WTC11 (cell line): ENCODE measurements around the gene CLN6. TPM values are rescaled to one million over a fixed set of nuclear protein-coding genes. Genes with fewer than 3 reads are reported as not detected.

Source experiments
- ATAC-seq: fragments of 200-7000 bp; cut with Tn5 transposase; 2 replicates; pipeline ENCODE4 v1.10.0; 2021; ENCODE audit warnings: mild to moderate bottlenecking, moderate library complexity
- CTCF ChIA-PET: fragments of 300-600 bp; sonication (Branson Sonifier 250); formaldehyde crosslinking; loops from one replicate; lab custom pipeline; 2021; ENCODE audit warnings: antibody characterized with exemption; lab: Charles Lee
- POLR2A ChIA-PET: fragments of 350-600 bp; sonication (Branson Sonifier 250); formaldehyde crosslinking; loops from one replicate; lab custom pipeline; 2021; ENCODE audit warnings: antibody characterized with exemption; lab: Charles Lee
- DNase-seq: peaks from one replicate; pipeline ENCODE4 v3.0.0; 2021; ENCODE audit warnings: low spot score
- H3K27ac Mint-ChIP-seq: 2 replicates; pipeline ENCODE4 v1.8.0; 2021; ENCODE audit warnings: mixed read lengths
- H3K27me3 Mint-ChIP-seq: 2 replicates; pipeline ENCODE4 v1.8.0; 2021; ENCODE audit warnings: low read depth, mild to moderate bottlenecking, moderate library complexity, mixed read lengths
- H3K36me3 Mint-ChIP-seq: 2 replicates; pipeline ENCODE4 v1.8.0; 2021; ENCODE audit warnings: mixed read lengths
- H3K4me1 Mint-ChIP-seq: 2 replicates; pipeline ENCODE4 v1.8.0; 2022; ENCODE audit warnings: mixed read lengths
- H3K4me3 Mint-ChIP-seq: 2 replicates; pipeline ENCODE4 v1.8.0; 2021; ENCODE audit warnings: mild to moderate bottlenecking, moderate library complexity, mixed read lengths
- H3K9me3 Mint-ChIP-seq: 2 replicates; pipeline ENCODE4 v1.8.0; 2021; ENCODE audit warnings: mixed read lengths
- CBFB ChIP-seq: sonication (generic); formaldehyde crosslinking; IDR thresholded peaks from 2 replicates; pipeline ENCODE4 v1.8.1; 2022; ENCODE audit warnings: mild to moderate bottlenecking, low read depth, missing genetic modification reagents
- FOXJ3 ChIP-seq: sonication (generic); formaldehyde crosslinking; IDR thresholded peaks from 2 replicates; pipeline ENCODE4 v1.9.0; 2021; ENCODE audit warnings: missing genetic modification reagents, mild to moderate bottlenecking, borderline replicate concordance
- MXD4 ChIP-seq: fragments of 250-450 bp; sonication (Bioruptor Pico); IDR thresholded peaks from 2 replicates; pipeline ENCODE4 v1.8.0; 2021; ENCODE audit warnings: mild to moderate bottlenecking, moderate library complexity, borderline replicate concordance
- SMAD4 ChIP-seq: sonication (generic); formaldehyde crosslinking; IDR thresholded peaks from 2 replicates; pipeline ENCODE4 v1.8.0; 2022; ENCODE audit warnings: mild to moderate bottlenecking, missing genetic modification reagents
- ZNF121 ChIP-seq: sonication (generic); formaldehyde crosslinking; IDR thresholded peaks from 2 replicates; pipeline ENCODE4 v1.8.0; 2023; ENCODE audit warnings: missing genetic modification reagents
- ZNF263 ChIP-seq: sonication (generic); formaldehyde crosslinking; IDR thresholded peaks from 2 replicates; pipeline ENCODE4 v1.8.1; 2022; ENCODE audit warnings: low read depth, mild to moderate bottlenecking, moderate library complexity, missing genetic modification reagents
- ZNF396 ChIP-seq: fragments of 250-450 bp; sonication (Bioruptor Pico); IDR thresholded peaks from 2 replicates; pipeline ENCODE4 v1.8.0; 2021; ENCODE audit warnings: mild to moderate bottlenecking, moderate library complexity, borderline replicate concordance
- ZNF416 ChIP-seq: fragments of 250-450 bp; sonication (Bioruptor Pico); IDR thresholded peaks from 2 replicates; pipeline ENCODE4 v1.9.0; 2021; ENCODE audit warnings: mild to moderate bottlenecking, inconsistent platforms
- total RNA-seq: library from RNA; stranded (reverse); gene quantifications from 3 replicates; pipeline ENCODE4 v1.2.3, GENCODE V29; 2021
- TF ChIP-seq, protein P1 (sequence below): fragments of 250-450 bp; sonication (Bioruptor Pico); conservative IDR thresholded peaks from 2 replicates; pipeline ENCODE4 v1.9.0; 2021; ENCODE audit warnings: mild to moderate bottlenecking
- TF ChIP-seq, protein P2 (sequence below): sonication (generic); formaldehyde crosslinking; IDR thresholded peaks from 2 replicates; pipeline ENCODE4 v1.8.0; 2022; ENCODE audit warnings: mild to moderate bottlenecking, missing genetic modification reagents
- TF ChIP-seq, protein P3 (sequence below): sonication (generic); formaldehyde crosslinking; conservative IDR thresholded peaks from 2 replicates; pipeline ENCODE4 v1.8.1; 2023; ENCODE audit warnings: mild to moderate bottlenecking, low read depth, missing genetic modification reagents, moderate library complexity
- TF ChIP-seq, protein P4 (sequence below): sonication (generic); formaldehyde crosslinking; IDR thresholded peaks from 2 replicates; pipeline ENCODE4 v1.8.0; 2022; ENCODE audit warnings: mild to moderate bottlenecking, missing genetic modification reagents
- TF ChIP-seq, protein P5 (sequence below): sonication (generic); formaldehyde crosslinking; IDR thresholded peaks from 2 replicates; pipeline ENCODE4 v1.8.1; 2023; ENCODE audit warnings: mild to moderate bottlenecking, moderate library complexity, missing genetic modification reagents
- TF ChIP-seq, protein P6 (sequence below): fragments of 250-450 bp; sonication (Bioruptor Pico); IDR thresholded peaks from 2 replicates; pipeline ENCODE4 v1.9.0; 2021; ENCODE audit warnings: mild to moderate bottlenecking
- TF ChIP-seq, protein P7 (sequence below): sonication (generic); formaldehyde crosslinking; IDR thresholded peaks from 2 replicates; pipeline ENCODE4 v1.8.0; 2022; ENCODE audit warnings: mild to moderate bottlenecking, missing genetic modification reagents
- TF ChIP-seq, protein P8 (sequence below): fragments of 250-450 bp; sonication (Bioruptor Pico); IDR thresholded peaks from 2 replicates; pipeline ENCODE4 v1.9.0; 2021; ENCODE audit warnings: mild to moderate bottlenecking, borderline replicate concordance

CLN6 gene
- total RNA-seq, 1 experiment from 2014 or later, result 50.2 TPM

DNA sequence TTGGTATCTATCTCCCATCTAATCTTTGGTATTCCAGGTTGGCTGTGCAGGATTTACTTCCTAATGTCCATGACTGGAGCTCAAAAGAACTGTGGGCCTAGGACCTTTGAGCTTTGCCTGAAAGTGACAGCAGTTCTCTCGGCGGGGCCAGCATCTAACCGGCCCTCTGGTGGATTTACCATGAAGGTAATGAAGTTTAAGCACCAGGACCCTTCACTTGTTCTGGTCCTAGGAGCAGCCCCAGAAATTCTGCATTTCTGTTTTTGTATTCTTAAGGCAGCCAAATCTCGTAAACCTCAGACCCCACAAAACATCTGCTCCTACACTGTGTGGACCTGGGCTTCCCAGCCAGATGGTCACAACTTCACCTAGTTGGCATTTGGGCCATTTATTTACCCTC, 37.4 kb downstream of the CLN6 start:
- Mint-ChIP-seq H3K36me3 (peaks cover 29% of the 10 kb centered on the region), H3K4me1 (peaks cover 17% of the 10 kb centered on the region), H3K9me3 (no peaks in the 10 kb centered on the region), H3K27me3 (no peaks in the 10 kb centered on the region), H3K27ac (peak overlapping the region; percentile 84), H3K4me3 (no peak overlapping the region)
- CTCF ChIA-PET, result interaction anchor here (0.7 to 1.7 kb wide), 7 partner anchors 19 to 349 kb away, joined by 3 to 13 read pairs (median 5); partner anchors contain the start of genes FEM1B and PIAS1
- DNase-seq (no peak), ATAC-seq (no peak)
- POLR2A ChIA-PET, result interaction anchor here (0.8 to 1.1 kb wide), 2 partner anchors 10 to 14 kb away, joined by 3 to 4 read pairs; no protein-coding TSS in a partner anchor
- TF ChIP-seq, protein P1, sequence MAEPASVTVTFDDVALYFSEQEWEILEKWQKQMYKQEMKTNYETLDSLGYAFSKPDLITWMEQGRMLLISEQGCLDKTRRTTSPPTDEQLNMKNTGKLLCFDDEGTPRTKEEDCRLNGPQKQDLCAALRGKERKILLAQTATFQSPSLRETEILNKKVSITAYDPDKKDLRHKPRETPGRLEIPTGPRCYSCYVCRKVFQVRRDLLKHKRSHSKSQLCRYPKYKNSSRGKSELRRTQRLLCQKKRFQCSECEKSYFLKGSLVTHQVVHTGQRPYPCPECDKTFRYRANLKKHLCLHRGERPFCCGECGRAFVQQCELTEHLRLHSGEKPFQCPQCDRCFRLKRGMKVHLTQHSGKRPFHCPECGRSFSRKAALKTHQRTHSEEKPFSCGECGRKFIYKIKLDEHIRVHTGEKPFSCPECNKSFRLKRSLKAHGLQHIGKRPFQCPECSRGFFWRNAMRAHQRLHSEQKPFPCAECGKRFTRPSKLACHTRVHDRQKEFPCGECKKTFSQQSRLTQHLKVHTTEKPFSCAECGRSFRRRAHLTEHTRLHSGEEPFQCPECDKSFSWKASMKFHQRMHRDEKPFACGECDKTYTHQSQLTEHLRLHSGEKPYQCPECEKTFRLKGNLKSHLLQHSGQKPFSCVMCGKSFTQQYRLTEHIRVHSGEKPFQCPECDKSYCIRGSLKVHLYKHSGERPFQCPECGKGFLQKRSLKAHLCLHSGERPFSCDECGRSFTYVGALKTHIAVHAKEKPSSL (CRISPR knock-in tag), result no peak
- TF ChIP-seq FOXJ3 (CRISPR knock-in tag) (no peak), CBFB (no peak), ZNF396 (CRISPR knock-in tag) (no peak), ZNF263 (CRISPR knock-in tag) (no peak), ZNF121 (no peak), ZNF416 (CRISPR knock-in tag) (no peak), SMAD4 (CRISPR knock-in tag) (no peak), MXD4 (CRISPR knock-in tag) (no peak)
- TF ChIP-seq, protein P2, sequence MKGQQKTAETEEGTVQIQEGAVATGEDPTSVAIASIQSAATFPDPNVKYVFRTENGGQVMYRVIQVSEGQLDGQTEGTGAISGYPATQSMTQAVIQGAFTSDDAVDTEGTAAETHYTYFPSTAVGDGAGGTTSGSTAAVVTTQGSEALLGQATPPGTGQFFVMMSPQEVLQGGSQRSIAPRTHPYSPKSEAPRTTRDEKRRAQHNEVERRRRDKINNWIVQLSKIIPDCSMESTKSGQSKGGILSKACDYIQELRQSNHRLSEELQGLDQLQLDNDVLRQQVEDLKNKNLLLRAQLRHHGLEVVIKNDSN (CRISPR knock-in tag), result no peak
- TF ChIP-seq, protein P3, sequence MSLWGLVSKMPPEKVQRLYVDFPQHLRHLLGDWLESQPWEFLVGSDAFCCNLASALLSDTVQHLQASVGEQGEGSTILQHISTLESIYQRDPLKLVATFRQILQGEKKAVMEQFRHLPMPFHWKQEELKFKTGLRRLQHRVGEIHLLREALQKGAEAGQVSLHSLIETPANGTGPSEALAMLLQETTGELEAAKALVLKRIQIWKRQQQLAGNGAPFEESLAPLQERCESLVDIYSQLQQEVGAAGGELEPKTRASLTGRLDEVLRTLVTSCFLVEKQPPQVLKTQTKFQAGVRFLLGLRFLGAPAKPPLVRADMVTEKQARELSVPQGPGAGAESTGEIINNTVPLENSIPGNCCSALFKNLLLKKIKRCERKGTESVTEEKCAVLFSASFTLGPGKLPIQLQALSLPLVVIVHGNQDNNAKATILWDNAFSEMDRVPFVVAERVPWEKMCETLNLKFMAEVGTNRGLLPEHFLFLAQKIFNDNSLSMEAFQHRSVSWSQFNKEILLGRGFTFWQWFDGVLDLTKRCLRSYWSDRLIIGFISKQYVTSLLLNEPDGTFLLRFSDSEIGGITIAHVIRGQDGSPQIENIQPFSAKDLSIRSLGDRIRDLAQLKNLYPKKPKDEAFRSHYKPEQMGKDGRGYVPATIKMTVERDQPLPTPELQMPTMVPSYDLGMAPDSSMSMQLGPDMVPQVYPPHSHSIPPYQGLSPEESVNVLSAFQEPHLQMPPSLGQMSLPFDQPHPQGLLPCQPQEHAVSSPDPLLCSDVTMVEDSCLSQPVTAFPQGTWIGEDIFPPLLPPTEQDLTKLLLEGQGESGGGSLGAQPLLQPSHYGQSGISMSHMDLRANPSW (CRISPR knock-in tag), result no peak
- TF ChIP-seq, protein P4, sequence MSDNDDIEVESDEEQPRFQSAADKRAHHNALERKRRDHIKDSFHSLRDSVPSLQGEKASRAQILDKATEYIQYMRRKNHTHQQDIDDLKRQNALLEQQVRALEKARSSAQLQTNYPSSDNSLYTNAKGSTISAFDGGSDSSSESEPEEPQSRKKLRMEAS (CRISPR knock-in tag), result no peak
- TF ChIP-seq, protein P5, sequence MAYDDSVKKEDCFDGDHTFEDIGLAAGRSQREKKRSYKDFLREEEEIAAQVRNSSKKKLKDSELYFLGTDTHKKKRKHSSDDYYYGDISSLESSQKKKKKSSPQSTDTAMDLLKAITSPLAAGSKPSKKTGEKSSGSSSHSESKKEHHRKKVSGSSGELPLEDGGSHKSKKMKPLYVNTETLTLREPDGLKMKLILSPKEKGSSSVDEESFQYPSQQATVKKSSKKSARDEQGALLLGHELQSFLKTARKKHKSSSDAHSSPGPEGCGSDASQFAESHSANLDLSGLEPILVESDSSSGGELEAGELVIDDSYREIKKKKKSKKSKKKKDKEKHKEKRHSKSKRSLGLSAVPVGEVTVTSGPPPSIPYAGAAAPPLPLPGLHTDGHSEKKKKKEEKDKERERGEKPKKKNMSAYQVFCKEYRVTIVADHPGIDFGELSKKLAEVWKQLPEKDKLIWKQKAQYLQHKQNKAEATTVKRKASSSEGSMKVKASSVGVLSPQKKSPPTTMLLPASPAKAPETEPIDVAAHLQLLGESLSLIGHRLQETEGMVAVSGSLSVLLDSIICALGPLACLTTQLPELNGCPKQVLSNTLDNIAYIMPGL (CRISPR knock-in tag), result no peak
- TF ChIP-seq, protein P6, sequence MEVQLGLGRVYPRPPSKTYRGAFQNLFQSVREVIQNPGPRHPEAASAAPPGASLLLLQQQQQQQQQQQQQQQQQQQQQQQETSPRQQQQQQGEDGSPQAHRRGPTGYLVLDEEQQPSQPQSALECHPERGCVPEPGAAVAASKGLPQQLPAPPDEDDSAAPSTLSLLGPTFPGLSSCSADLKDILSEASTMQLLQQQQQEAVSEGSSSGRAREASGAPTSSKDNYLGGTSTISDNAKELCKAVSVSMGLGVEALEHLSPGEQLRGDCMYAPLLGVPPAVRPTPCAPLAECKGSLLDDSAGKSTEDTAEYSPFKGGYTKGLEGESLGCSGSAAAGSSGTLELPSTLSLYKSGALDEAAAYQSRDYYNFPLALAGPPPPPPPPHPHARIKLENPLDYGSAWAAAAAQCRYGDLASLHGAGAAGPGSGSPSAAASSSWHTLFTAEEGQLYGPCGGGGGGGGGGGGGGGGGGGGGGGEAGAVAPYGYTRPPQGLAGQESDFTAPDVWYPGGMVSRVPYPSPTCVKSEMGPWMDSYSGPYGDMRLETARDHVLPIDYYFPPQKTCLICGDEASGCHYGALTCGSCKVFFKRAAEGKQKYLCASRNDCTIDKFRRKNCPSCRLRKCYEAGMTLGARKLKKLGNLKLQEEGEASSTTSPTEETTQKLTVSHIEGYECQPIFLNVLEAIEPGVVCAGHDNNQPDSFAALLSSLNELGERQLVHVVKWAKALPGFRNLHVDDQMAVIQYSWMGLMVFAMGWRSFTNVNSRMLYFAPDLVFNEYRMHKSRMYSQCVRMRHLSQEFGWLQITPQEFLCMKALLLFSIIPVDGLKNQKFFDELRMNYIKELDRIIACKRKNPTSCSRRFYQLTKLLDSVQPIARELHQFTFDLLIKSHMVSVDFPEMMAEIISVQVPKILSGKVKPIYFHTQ (CRISPR knock-in tag), result no peak
- TF ChIP-seq, protein P7, sequence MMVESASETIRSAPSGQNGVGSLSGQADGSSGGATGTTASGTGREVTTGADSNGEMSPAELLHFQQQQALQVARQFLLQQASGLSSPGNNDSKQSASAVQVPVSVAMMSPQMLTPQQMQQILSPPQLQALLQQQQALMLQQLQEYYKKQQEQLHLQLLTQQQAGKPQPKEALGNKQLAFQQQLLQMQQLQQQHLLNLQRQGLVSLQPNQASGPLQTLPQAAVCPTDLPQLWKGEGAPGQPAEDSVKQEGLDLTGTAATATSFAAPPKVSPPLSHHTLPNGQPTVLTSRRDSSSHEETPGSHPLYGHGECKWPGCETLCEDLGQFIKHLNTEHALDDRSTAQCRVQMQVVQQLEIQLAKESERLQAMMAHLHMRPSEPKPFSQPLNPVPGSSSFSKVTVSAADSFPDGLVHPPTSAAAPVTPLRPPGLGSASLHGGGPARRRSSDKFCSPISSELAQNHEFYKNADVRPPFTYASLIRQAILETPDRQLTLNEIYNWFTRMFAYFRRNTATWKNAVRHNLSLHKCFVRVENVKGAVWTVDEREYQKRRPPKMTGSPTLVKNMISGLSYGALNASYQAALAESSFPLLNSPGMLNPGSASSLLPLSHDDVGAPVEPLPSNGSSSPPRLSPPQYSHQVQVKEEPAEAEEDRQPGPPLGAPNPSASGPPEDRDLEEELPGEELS, result no peak
- TF ChIP-seq, protein P8, sequence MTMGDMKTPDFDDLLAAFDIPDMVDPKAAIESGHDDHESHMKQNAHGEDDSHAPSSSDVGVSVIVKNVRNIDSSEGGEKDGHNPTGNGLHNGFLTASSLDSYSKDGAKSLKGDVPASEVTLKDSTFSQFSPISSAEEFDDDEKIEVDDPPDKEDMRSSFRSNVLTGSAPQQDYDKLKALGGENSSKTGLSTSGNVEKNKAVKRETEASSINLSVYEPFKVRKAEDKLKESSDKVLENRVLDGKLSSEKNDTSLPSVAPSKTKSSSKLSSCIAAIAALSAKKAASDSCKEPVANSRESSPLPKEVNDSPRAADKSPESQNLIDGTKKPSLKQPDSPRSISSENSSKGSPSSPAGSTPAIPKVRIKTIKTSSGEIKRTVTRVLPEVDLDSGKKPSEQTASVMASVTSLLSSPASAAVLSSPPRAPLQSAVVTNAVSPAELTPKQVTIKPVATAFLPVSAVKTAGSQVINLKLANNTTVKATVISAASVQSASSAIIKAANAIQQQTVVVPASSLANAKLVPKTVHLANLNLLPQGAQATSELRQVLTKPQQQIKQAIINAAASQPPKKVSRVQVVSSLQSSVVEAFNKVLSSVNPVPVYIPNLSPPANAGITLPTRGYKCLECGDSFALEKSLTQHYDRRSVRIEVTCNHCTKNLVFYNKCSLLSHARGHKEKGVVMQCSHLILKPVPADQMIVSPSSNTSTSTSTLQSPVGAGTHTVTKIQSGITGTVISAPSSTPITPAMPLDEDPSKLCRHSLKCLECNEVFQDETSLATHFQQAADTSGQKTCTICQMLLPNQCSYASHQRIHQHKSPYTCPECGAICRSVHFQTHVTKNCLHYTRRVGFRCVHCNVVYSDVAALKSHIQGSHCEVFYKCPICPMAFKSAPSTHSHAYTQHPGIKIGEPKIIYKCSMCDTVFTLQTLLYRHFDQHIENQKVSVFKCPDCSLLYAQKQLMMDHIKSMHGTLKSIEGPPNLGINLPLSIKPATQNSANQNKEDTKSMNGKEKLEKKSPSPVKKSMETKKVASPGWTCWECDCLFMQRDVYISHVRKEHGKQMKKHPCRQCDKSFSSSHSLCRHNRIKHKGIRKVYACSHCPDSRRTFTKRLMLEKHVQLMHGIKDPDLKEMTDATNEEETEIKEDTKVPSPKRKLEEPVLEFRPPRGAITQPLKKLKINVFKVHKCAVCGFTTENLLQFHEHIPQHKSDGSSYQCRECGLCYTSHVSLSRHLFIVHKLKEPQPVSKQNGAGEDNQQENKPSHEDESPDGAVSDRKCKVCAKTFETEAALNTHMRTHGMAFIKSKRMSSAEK, result no peak
